Measurements from ENCODE around the gene TMED7.

GRCh38 chr5:115577329-115577728, 48.5 kb downstream of the TMED7 start:
- TF ChIP-seq AHDC1 (CRISPR knock-in tag; IDR thresholded peaks at IDR 0.05; ENCODE audit: borderline replicate concordance) (no peak), PBX3 (CRISPR knock-in tag; IDR thresholded peaks at IDR 0.05; ENCODE audit: borderline replicate concordance) (no peak), CTCF (CRISPR knock-in tag; IDR thresholded peaks at IDR 0.05) (no peak), XRCC5 (optimal IDR thresholded peaks at IDR 0.05; ENCODE audit: low read length) (no peak), REL (CRISPR knock-in tag; conservative IDR thresholded peaks at IDR 0.05) (no peak), FOSL1 (CRISPR knock-in tag; IDR thresholded peaks at IDR 0.05; ENCODE audit: borderline replicate concordance) (no peak), HDAC6 (IDR thresholded peaks at IDR 0.05; ENCODE audit: low read depth, low read length) (no peak), ZNF253 (CRISPR knock-in tag; IDR thresholded peaks at IDR 0.05; ENCODE audit: borderline replicate concordance) (no peak), ZFP36 (IDR thresholded peaks at IDR 0.05; ENCODE audit: borderline replicate concordance, low read depth, low read length, partially characterized antibody) (no peak), CHD4 (IDR thresholded peaks at IDR 0.05; ENCODE audit: borderline replicate concordance, low read length) (no peak)

Data from HepG2 (cell line).